HEK293T (cell line): Measurements from ENCODE around the gene CST1.
"Not testable (repeated sequence)": the region's sequence is repeated elsewhere in the genome, so short reads cannot be mapped to it uniquely, and the experiment has no call there.

Experiments used
- BHLHE40 ChIP-seq: fragments of 450-650 bp; IDR thresholded peaks from 2 replicates; pipeline ENCODE4 v1.6.1; 2016; ENCODE audit warnings: mild to moderate bottlenecking, moderate library complexity, borderline replicate concordance
- CTBP1 ChIP-seq: fragments of 450-650 bp; IDR thresholded peaks from 2 replicates; pipeline ENCODE4 v1.6.1; 2016; ENCODE audit warnings: borderline replicate concordance
- ELF4 ChIP-seq: fragments of 450-650 bp; IDR thresholded peaks from 2 replicates; pipeline ENCODE4 v1.6.1; 2017; ENCODE audit warnings: antibody characterized with exemption
- FOXM1 ChIP-seq: fragments of 450-650 bp; IDR thresholded peaks from 2 replicates; pipeline ENCODE4 v1.6.1; 2017; ENCODE audit warnings: mild to moderate bottlenecking, borderline replicate concordance
- HDGF ChIP-seq: fragments of 450-650 bp; IDR thresholded peaks from 2 replicates; pipeline ENCODE4 v1.6.1; 2017; ENCODE audit warnings: antibody characterized with exemption, borderline replicate concordance
- L3MBTL2 ChIP-seq: fragments of 450-650 bp; conservative IDR thresholded peaks from 2 replicates; pipeline ENCODE4 v1.6.1; 2016; ENCODE audit warnings: mild to moderate bottlenecking
- NFRKB ChIP-seq: fragments of 450-650 bp; IDR thresholded peaks from 2 replicates; pipeline ENCODE4 v1.6.1; 2016; ENCODE audit warnings: mild to moderate bottlenecking, moderate library complexity
- SP1 ChIP-seq: fragments of 450-650 bp; IDR thresholded peaks from 2 replicates; pipeline ENCODE4 v1.6.1; 2017
- TARDBP ChIP-seq: fragments of 450-650 bp; IDR thresholded peaks from 2 replicates; pipeline ENCODE4 v1.6.1; 2016
- ZNF384 ChIP-seq: fragments of 450-650 bp; IDR thresholded peaks from 2 replicates; pipeline ENCODE4 v1.6.1; 2016

GRCh38 chr20:23750786-23751185, at the start of gene CST1:
- TF ChIP-seq ZNF384, L3MBTL2, HDGF, TARDBP, BHLHE40, NFRKB, SP1, ELF4, CTBP1, FOXM1: not testable (repeated sequence)
